HepG2 (cell line): Measurements from ENCODE around the gene FBF1. TPM values are rescaled to one million over a fixed set of nuclear protein-coding genes. Genes with fewer than 3 reads are reported as not detected.
A peak's percentile ranks its signal among the peaks of the same experiment; 100 is the strongest.

Source experiments
- FOXA1 ChIP-seq, 2 experiments: fragments of 450-650 bp in 1 of 2; sonication (generic) in 1 of 2; formaldehyde crosslinking in 1 of 2; IDR thresholded peaks; 2 replicates each; pipeline versions ENCODE4 v1.4.0 to v1.6.1; 2016 to 2020; ENCODE audit warnings: missing genetic modification reagents in 1 of 2
- FOXJ3 ChIP-seq: sonication (generic); formaldehyde crosslinking; IDR thresholded peaks from 2 replicates; pipeline ENCODE4 v1.4.0; 2020; ENCODE audit warnings: missing genetic modification reagents, mild to moderate bottlenecking, borderline replicate concordance
- GLI4 ChIP-seq: sonication (generic); formaldehyde crosslinking; IDR thresholded peaks from 2 replicates; pipeline ENCODE4 v1.5.1; 2020; ENCODE audit warnings: missing genetic modification reagents, mild to moderate bottlenecking, moderate library complexity, borderline replicate concordance
- HCFC1 ChIP-seq: fragments of 150-350 bp; IDR thresholded peaks from 2 replicates; pipeline ENCODE4 v1.6.1; 2014; ENCODE audit warnings: low read depth, low read length
- KAT7 ChIP-seq: IDR thresholded peaks from 2 replicates; pipeline ENCODE4 v1.6.1; 2018; ENCODE audit warnings: borderline replicate concordance, missing compliant biosample characterization
- POLR2A ChIP-seq, 2 experiments: IDR thresholded peaks; 2 replicates each; pipeline ENCODE4 v1.6.1; 2011; ENCODE audit warnings: low read depth in 2 of 2, low read length in 2 of 2, mild to moderate bottlenecking in 1 of 2, moderate library complexity in 1 of 2; ENCODE audit not compliant: insufficient read depth in 1 of 2
- PRDM4 ChIP-seq: sonication (generic); formaldehyde crosslinking; IDR thresholded peaks from 2 replicates; pipeline ENCODE4 v1.9.0; 2021; ENCODE audit warnings: missing genetic modification reagents, borderline replicate concordance
- SP1 ChIP-seq, 2 experiments: fragments of 450-650 bp in 1 of 2; sonication (generic) in 1 of 2; formaldehyde crosslinking in 1 of 2; IDR thresholded peaks; 2 replicates each; pipeline versions ENCODE4 v1.4.0 to v1.6.1; 2016 to 2020; ENCODE audit warnings: missing genetic modification reagents in 1 of 2
- TSC22D2 ChIP-seq: sonication (generic); formaldehyde crosslinking; IDR thresholded peaks from 2 replicates; pipeline ENCODE4 v1.5.1; 2020; ENCODE audit warnings: missing genetic modification reagents, mild to moderate bottlenecking, borderline replicate concordance
- ZBTB26 ChIP-seq: IDR thresholded peaks from 2 replicates; pipeline ENCODE4 v1.6.1; 2016; ENCODE audit warnings: missing compliant biosample characterization, missing genetic modification reagents, borderline replicate concordance
- ZEB1 ChIP-seq: IDR thresholded peaks from 2 replicates; pipeline ENCODE4 v1.6.1; 2012; ENCODE audit warnings: mild to moderate bottlenecking, low read depth, inconsistent platforms; ENCODE audit not compliant: insufficient replicate concordance
- ZFP62 ChIP-seq: sonication (generic); formaldehyde crosslinking; IDR thresholded peaks from 2 replicates; pipeline ENCODE4 v1.4.0; 2020; ENCODE audit warnings: missing genetic modification reagents
- ZHX1 ChIP-seq: sonication (generic); formaldehyde crosslinking; IDR thresholded peaks from 2 replicates; pipeline ENCODE4 v1.8.1; 2022; ENCODE audit warnings: low read depth, mild to moderate bottlenecking, missing genetic modification reagents
- ZNF549 ChIP-seq: sonication (generic); formaldehyde crosslinking; IDR thresholded peaks from 2 replicates; pipeline ENCODE4 v1.5.0; 2020; ENCODE audit warnings: missing genetic modification reagents
- ZNF639 ChIP-seq: conservative IDR thresholded peaks from 2 replicates; pipeline ENCODE4 v1.6.1; 2018; ENCODE audit warnings: missing genetic modification reagents
- ZNF83 ChIP-seq: sonication (generic); formaldehyde crosslinking; IDR thresholded peaks from 2 replicates; pipeline ENCODE4 v1.4.0; 2020; ENCODE audit warnings: missing genetic modification reagents, mild to moderate bottlenecking, borderline replicate concordance
- ZSCAN21 ChIP-seq: sonication (generic); formaldehyde crosslinking; IDR thresholded peaks from 2 replicates; pipeline ENCODE4 v1.8.0; 2022; ENCODE audit warnings: mild to moderate bottlenecking, missing genetic modification reagents, moderate library complexity, borderline replicate concordance
- ZSCAN29 ChIP-seq: sonication (generic); formaldehyde crosslinking; conservative IDR thresholded peaks from 2 replicates; pipeline ENCODE4 v1.4.0; 2020; ENCODE audit warnings: mild to moderate bottlenecking, missing genetic modification reagents
- polyA plus RNA-seq, 8 experiments: library from polyadenylated mRNA; depleted of rRNA in 3 of 8; stranded (reverse) in 7 of 8; unstranded in 1 of 8; fragments of >200 nt; fragmentation: Illumina TruSeq in 4 of 8; extraction: Trizol in 4 of 8; gene quantifications; 2 replicates each; pipeline versions ENCODE4 v1.2.1 to v1.2.3, GENCODE V29; 2011 to 2016; ENCODE audit warnings: low read depth in 4 of 8, missing spikeins in 1 of 8, mixed read lengths in 1 of 8; ENCODE audit not compliant: insufficient read depth in 1 of 8
- total RNA-seq, 5 experiments: library from RNA; depleted of rRNA; stranded (reverse); fragments of >200 nt; fragmentation: Illumina TruSeq; extraction: Trizol; gene quantifications; 2 replicates each; pipeline ENCODE4 v1.2.3, GENCODE V29; 2016; ENCODE audit warnings: low read depth in 1 of 5

FBF1 gene
- total and polyA plus RNA-seq, 2 of the 13 experiments (the other 11 are each of a cell fraction or from before 2014, with no cell fraction given) = 2.4 to 8.1 TPM

- TF ChIP-seq PRDM4 (CRISPR knock-in tag) (no peak), ZFP62 (CRISPR knock-in tag) (no peak), ZBTB26 (CRISPR knock-in tag) (no peak), ZSCAN29 (CRISPR knock-in tag) (no peak; the same call in 1 of the 2 replicates), ZNF549 (no peak), ZEB1 (no peak), HCFC1 (no peak), KAT7 (peak; percentile 65; the same call in 1 of the 2 replicates), ZSCAN21 (CRISPR knock-in tag) (no peak), SP1 (IDR thresholded peaks at IDR 0.05) (no peak), SP1 (CRISPR knock-in tag; IDR thresholded peaks at IDR 0.05) (peak; percentile 43), POLR2A (IDR thresholded peaks at IDR 0.05; ENCODE audit: insufficient read depth in 1 of 2, low read depth in 2 of 2, low read length in 2 of 2) (0 out of 4 replicates have a peak, but pooled peaks of 1 of the 2 experiments have one; percentile 19), GLI4 (CRISPR knock-in tag) (no peak; the same call in 1 of the 2 replicates), TSC22D2 (CRISPR knock-in tag) (peak; percentile 52; the same call in 1 of the 2 replicates), ZHX1 (CRISPR knock-in tag) (peak; percentile 23; the same call in 1 of the 2 replicates), FOXA1 (IDR thresholded peaks at IDR 0.05) (no peak), FOXA1 (CRISPR knock-in tag; IDR thresholded peaks at IDR 0.05) (no peak), ZNF639 (CRISPR knock-in tag) (no peak; the same call in 1 of the 2 replicates), ZNF83 (CRISPR knock-in tag) (no peak), FOXJ3 (CRISPR knock-in tag) (peak; percentile 70; the same call in 1 of the 2 replicates)
Measured at GRCh38 chr17:75891605-75892555, 49.0 kb downstream of the FBF1 start (continued).
